Measurements from ENCODE around the gene RNF14. TPM values are rescaled to one million over a fixed set of nuclear protein-coding genes. Genes with fewer than 3 reads are reported as not detected.

Gene RNF14
- total RNA-seq, 1 donor from 2014 or later = 60.8 TPM

DNA sequence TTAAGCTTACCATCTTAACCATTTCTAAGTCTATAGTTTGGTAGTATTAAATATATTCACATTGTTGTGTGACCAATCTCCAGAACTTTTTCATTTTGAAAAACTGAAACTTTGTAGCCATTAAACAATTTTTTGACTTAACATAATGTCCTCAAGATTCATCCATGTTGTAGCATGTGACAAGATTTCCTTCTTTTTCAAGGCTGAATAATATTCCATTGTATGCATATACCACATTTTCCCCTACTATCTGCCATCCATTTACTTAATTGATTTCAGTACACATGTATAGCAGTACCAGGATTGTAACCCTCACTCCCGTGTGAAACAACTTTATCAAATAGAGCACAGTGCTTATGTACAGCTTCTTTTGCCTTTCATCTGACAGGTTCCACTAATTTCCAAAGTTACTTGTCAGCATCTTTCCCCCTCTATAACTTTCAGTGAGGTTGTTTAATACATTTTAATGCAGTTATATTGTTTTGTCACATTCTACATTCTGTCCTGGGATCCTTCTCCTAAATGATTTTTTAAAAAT lies 51.3 kb downstream of the RNF14 start:
- no peaks in the 10 kb centered on the region for H3K4me1 Mint-ChIP-seq (ENCODE audit: low read depth, unreplicated experiment)
- no peak overlapping the region for H3K27ac Mint-ChIP-seq (ENCODE audit: unreplicated experiment)
- peaks cover 7% of the 10 kb centered on the region for H3K36me3 Mint-ChIP-seq (ENCODE audit: unreplicated experiment)
- H3K9me3 Mint-ChIP-seq (ENCODE audit: unreplicated experiment) = peaks cover 3% of the 10 kb centered on the region
- peaks cover 6% of the 10 kb centered on the region for H3K27me3 Mint-ChIP-seq (ENCODE audit: unreplicated experiment)
- no peak overlapping the region for H3K4me3 Mint-ChIP-seq (ENCODE audit: unreplicated experiment)
- no peak for DNase-seq
- TF ChIP-seq, protein P1, sequence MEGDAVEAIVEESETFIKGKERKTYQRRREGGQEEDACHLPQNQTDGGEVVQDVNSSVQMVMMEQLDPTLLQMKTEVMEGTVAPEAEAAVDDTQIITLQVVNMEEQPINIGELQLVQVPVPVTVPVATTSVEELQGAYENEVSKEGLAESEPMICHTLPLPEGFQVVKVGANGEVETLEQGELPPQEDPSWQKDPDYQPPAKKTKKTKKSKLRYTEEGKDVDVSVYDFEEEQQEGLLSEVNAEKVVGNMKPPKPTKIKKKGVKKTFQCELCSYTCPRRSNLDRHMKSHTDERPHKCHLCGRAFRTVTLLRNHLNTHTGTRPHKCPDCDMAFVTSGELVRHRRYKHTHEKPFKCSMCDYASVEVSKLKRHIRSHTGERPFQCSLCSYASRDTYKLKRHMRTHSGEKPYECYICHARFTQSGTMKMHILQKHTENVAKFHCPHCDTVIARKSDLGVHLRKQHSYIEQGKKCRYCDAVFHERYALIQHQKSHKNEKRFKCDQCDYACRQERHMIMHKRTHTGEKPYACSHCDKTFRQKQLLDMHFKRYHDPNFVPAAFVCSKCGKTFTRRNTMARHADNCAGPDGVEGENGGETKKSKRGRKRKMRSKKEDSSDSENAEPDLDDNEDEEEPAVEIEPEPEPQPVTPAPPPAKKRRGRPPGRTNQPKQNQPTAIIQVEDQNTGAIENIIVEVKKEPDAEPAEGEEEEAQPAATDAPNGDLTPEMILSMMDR (IDR thresholded peaks at IDR 0.05; ENCODE audit: partially characterized antibody, unreplicated experiment) = no peak

DNA sequence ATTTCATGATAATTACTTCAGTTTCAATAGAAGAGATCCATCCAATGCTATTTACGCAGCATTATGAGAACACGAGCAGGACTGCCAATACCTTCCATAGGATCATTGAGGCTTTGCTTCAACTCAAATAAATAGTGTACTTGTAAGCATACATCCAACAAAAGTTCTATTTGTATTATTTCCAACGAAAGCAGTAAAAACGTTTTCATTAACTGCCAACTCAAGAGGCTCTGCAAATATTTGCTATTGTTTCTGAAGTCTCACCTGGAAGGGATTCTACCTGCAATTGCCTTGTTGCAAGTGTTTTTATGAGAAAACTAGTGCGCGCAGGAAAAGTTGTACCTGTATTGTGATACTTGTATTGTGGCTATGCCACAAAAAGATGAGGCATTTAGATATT lies 54.9 kb downstream of the RNF14 start:
- TF ChIP-seq, protein P1 (IDR thresholded peaks at IDR 0.05; ENCODE audit: partially characterized antibody, unreplicated experiment) = no peak
- Mint-ChIP-seq H3K27ac (ENCODE audit: unreplicated experiment) (no peak overlapping the region), H3K4me1 (ENCODE audit: low read depth, unreplicated experiment) (no peaks in the 10 kb centered on the region), H3K27me3 (ENCODE audit: unreplicated experiment) (peaks cover 2% of the 10 kb centered on the region), H3K36me3 (ENCODE audit: unreplicated experiment) (peaks cover 7% of the 10 kb centered on the region), H3K9me3 (ENCODE audit: unreplicated experiment) (peaks cover 3% of the 10 kb centered on the region), H3K4me3 (ENCODE audit: unreplicated experiment) (peak overlapping the region; percentile 38)
- no peak for DNase-seq

DNA sequence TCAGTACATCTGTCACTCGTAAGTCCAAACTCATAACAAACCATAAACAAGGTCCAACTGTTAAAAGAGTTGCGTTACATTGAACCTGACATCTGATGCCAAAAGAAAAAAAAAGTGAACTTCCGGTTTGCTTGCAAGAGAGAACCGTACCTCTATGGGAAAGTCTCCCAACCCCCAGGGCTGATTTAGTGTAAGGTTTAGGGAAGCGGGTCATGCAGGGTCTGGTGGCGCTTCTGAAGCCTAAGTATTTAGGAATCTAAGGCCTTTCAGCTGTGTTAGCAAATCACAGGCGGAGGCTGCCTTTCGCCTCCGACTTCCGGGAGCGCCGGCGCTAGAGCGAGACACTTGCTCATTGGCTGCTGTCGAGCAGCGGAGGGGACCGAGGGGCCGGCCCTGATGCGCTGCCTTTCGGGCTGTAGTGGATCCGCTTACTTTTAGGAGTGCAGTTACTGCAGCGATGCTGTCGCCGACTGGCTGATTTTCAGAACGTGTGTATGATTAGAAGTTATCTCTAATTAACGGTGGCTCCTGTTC lies 55.9 kb downstream of the RNF14 start:
- Mint-ChIP-seq H3K27me3 (ENCODE audit: unreplicated experiment) (peaks cover 2% of the 10 kb centered on the region), H3K27ac (ENCODE audit: unreplicated experiment) (peak overlapping the region; percentile 99), H3K9me3 (ENCODE audit: unreplicated experiment) (peaks cover 2% of the 10 kb centered on the region), H3K36me3 (ENCODE audit: unreplicated experiment) (peaks cover 7% of the 10 kb centered on the region), H3K4me3 (ENCODE audit: unreplicated experiment) (peak overlapping the region; percentile 94), H3K4me1 (ENCODE audit: low read depth, unreplicated experiment) (no peaks in the 10 kb centered on the region)
- DNase-seq = peak; percentile 88
- TF ChIP-seq, protein P1 (IDR thresholded peaks at IDR 0.05; ENCODE audit: partially characterized antibody, unreplicated experiment) = no peak

DNA sequence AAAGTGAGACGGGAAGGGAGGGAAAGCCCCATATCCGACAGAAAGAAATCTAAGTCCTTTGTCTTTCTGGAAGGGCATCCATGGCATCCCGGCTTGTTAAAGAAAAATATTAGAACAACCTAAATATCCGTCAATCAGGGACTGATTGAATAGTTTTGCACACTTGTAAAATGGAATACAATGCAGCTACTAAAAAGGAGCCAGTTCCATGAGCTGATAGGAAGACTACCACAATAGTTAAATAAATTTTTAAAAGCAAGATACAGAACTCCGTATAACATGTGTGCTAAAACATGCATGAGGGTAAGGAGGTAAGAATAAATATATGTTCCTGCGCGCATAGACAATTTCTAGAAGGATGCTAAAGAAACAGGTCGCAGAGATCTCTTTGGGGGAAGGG lies 56.7 kb downstream of the RNF14 start:
- Mint-ChIP-seq H3K36me3 (ENCODE audit: unreplicated experiment) (no peaks in the 10 kb centered on the region), H3K27me3 (ENCODE audit: unreplicated experiment) (peaks cover 2% of the 10 kb centered on the region), H3K4me3 (ENCODE audit: unreplicated experiment) (peak overlapping the region; percentile 94), H3K27ac (ENCODE audit: unreplicated experiment) (no peak overlapping the region), H3K9me3 (ENCODE audit: unreplicated experiment) (no peaks in the 10 kb centered on the region), H3K4me1 (ENCODE audit: low read depth, unreplicated experiment) (no peaks in the 10 kb centered on the region)
- TF ChIP-seq, protein P1 (IDR thresholded peaks at IDR 0.05; ENCODE audit: partially characterized antibody, unreplicated experiment) = no peak
- DNase-seq = no peak

DNA sequence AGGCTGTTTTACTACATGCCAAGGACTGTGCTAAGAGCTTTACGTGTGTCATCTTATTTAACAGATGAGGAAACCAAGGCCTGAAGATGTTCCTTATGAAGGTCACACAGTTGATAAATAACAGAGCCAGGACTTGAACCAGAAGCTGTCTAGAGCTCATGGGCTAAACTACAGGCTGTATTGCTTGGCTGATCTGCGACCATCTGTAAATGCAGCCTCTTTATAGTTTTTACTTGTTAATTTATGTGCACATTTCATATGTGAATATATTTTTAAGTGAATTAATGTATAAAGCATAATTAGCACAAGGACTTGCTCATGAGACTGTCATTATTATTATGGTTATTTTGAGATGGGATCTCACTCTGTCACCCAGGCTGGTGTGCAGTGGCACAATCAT lies 63.2 kb downstream of the RNF14 start:
- Mint-ChIP-seq H3K36me3 (ENCODE audit: unreplicated experiment) (no peaks in the 10 kb centered on the region), H3K9me3 (ENCODE audit: unreplicated experiment) (no peaks in the 10 kb centered on the region), H3K27ac (ENCODE audit: unreplicated experiment) (no peak overlapping the region), H3K27me3 (ENCODE audit: unreplicated experiment) (no peaks in the 10 kb centered on the region), H3K4me3 (ENCODE audit: unreplicated experiment) (no peak overlapping the region), H3K4me1 (ENCODE audit: low read depth, unreplicated experiment) (no peaks in the 10 kb centered on the region)
- no peak for DNase-seq
- TF ChIP-seq, protein P1 (IDR thresholded peaks at IDR 0.05; ENCODE audit: partially characterized antibody, unreplicated experiment) = no peak
